Measurements from ENCODE around the gene ARHGEF16.

Gene ARHGEF16

GRCh38 chr1:3468236-3469103 is 14.0 kb downstream of the ARHGEF16 start:
- no peak for DNase-seq (ENCODE audit: low read depth)

DNA sequence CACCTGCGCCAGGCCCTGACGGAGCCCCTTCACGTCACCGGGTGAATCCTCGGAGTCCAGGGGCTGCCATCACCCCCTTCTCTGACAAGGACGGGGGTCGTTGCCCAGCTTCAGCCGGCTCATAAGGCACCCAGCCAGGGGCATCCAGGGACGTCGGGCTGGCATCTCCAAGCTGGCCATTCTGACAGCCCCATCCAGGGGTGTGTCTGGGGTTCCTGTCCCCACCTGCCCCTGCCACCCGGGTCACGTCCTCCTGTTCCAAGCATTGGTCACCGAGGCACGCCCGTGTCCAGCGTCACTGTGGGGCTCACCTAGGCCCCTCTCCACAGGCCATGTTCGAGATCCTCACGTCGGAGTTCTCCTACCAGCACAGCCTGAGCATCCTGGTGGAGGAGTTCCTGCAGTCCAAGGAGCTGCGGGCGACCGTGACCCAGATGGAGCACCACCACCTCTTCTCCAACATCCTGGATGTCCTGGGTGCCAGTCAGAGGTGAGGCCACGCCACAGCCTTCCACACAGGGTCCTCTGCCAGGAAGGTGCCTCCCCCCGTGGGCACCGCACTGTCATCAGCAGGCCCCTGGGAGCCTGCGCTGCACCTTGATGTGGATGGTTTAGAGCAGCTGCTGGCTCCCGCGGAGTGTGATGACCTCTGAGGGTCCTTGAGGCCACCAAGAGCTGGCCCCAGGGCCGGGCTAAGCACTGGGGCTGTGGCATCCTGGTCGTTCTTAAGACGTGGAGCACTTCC is 14.8 kb downstream of the ARHGEF16 start:
- DNase-seq (ENCODE audit: low read depth), result no peak

DNA sequence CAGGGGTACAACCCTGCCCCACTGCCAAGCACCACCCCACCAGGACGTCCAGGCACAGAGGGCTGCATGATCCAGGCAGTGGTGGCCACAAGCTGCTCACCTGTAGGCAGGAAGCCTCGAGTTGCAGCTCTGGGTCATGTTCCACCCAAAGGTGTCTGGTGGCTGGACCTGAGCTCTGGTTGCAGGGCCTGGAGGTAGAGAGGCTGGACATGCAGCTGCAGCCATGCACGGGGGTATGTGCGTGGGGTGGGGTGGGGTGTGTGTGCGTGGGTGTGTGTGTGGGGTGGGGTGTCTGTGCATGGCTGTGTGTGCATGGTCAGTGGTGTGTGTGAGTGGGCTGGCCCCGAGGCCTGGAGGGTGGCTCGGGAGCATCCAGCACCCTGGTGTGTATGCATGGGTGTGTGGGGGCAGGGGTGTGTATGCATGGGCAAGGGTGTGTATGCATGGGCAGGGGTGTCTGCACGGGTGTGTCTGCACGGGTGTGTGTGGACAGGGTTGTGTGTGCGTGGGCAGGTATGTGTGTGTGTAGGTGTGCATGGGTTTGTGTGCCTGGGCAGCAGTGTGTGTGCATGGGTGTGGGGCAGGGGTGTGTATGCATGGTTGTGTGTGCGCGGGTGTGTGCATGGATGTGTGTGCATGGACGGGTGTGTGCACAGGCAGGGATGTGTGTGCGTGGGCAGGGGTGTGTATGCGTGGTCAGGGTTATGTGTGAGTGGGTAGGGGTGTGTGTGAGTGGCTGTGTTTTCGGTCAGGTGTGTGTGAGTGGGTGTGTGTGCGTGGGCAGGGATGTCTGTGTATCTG is 15.6 kb downstream of the ARHGEF16 start:
- DNase-seq (ENCODE audit: low read depth), result no peak

DNA sequence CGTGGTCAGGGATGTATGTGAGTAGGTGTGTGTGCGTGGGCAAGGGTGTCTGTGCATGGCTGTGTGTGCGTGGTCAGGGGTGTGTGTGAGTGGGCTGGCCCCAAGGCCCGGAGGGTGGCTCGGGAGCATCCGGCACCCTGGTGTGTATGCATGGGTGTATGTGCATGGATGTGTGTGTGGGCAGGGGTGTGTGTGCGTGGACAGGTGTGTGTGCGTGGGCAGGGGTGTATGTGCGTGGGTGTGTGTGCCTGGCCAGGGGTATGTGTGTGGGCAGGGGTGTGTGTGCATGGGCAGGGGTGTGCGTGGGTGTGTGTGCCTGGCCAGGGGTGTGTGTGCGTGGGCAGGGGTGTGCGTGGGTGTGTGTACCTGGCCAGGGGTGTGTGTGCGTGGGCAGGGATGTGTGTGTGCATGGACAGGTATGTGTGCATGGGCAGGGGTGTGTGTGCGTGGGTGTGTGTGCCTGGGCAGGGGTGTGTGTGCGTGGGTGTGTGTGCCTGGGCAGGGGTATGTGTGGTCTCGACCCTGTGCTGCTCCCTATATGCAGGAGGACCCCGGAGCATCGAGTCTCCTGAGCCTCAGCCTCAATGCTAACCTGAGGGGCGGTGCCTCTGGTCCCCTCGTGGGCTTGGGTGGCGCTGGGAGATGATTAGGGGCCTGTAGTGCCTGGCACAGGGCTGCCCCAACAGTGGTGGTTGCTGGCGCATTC is 16.3 kb downstream of the ARHGEF16 start:
- DNase-seq (ENCODE audit: low read depth), result no peak

GRCh38 chr1:3471356-3472087 is 17.1 kb downstream of the ARHGEF16 start:
- DNase-seq (ENCODE audit: low read depth), result no peak

DNA sequence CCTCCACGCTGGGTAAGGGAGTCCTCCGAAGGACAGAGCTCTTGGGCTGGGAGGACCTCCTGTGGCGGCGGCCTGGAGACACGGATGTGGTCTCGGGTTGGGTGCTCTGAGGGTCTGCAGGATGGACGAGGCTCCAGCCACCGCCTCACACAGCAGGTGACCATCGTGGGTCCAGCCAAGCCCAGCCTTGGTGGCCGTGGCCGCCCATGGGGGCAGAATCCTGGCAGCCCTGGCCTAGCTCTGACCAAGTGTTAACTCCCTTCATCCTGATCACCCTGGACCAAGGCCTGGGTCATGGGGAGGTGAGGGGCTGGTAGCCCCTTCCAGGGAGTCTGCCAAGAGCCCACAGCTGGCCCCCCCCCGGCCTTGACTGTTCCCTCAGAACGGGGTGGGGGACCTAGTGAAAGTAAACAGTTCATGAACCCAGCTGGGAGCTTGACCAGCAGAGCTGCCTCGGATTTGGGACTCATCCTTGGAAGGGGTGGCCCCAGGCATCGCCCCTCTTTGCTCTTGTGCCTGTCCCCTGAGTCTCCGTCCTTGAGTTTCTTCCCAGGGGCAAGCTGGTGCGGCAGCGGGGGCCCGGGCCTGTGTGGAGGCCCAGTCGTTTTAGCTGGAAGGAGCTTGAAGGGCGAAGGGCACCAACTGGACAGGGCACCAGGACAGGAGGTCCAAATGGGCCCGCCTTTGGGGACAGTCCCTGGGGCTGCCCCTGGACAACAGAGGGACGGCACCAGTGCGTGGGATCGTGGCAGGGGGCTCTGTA is 17.8 kb downstream of the ARHGEF16 start:
- DNase-seq (ENCODE audit: low read depth), result no peak

DNA sequence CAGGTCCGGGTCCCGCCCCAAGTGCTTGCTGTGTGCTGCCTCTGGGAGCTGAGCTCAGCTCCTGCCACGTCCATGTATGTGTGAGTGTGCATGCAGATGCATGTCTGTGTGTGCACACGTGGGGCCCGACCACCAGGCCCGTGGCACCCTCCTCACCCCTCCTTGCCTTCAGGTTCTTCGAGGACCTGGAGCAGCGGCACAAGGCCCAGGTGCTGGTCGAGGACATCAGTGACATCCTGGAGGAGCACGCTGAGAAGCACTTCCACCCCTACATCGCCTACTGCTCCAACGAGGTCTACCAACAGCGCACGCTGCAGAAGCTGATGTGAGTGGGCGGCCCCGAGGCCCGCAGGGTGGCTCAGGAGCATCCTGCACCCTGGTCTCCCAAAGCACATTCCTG is 18.4 kb downstream of the ARHGEF16 start:
- DNase-seq (ENCODE audit: low read depth), result no peak

DNA sequence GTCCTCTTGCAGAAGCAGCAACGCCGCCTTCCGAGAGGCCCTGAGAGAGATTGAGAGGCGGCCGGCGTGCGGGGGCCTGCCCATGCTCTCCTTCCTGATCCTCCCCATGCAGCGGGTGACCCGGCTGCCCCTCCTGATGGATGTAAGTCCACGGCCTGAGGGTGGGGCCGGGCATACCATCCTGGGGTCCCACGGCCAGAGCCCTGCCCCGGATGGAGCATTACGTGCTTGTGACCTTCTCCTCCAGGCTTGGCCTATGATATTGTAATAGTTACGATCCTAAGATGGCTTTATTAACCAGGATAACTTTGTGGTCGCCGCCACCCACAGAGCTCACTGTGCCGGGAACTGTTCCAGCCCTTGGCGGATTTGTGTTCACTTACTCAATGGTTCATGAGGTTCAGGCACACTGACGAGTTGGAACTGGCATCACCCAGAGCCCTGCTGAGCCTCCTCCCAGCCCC is 18.9 kb downstream of the ARHGEF16 start:
- no peak for DNase-seq (ENCODE audit: low read depth)

DNA sequence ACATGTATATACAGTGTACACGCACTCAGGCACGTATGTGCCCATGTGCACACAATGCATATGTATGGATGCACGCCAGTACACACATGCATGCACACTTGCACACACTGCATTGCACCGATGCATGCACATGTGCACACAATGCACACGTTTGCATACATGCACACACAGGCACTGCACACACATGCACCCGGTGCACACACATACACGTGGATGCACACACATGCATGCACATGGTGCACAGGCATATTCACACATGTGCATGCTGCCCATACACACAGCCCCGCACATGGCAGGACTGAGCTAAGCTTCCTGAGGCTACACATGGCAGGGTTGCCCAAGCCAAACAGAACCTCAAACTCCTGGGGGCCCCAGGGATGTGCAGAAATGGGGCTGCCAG is 19.6 kb downstream of the ARHGEF16 start:
- DNase-seq (ENCODE audit: low read depth), result no peak

DNA sequence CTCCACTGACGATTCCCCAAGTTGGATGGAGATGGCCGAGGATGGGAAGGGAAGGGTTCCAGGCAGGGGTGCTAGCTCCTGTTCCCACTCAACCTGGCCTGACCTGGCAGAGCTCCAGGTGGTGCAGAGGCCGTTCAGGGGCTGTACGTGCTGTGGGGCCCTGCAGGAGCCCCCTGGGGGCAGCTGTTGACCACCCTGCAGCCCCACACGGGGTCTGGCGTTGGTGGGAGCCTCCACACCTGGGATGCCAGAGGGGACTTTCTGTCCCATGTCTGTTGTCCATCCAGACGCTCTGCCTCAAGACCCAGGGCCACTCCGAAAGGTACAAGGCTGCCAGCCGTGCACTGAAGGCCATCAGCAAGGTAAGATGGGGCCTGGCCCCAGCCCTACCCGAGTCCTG is 20.0 kb downstream of the ARHGEF16 start:
- DNase-seq (ENCODE audit: low read depth), result no peak

DNA sequence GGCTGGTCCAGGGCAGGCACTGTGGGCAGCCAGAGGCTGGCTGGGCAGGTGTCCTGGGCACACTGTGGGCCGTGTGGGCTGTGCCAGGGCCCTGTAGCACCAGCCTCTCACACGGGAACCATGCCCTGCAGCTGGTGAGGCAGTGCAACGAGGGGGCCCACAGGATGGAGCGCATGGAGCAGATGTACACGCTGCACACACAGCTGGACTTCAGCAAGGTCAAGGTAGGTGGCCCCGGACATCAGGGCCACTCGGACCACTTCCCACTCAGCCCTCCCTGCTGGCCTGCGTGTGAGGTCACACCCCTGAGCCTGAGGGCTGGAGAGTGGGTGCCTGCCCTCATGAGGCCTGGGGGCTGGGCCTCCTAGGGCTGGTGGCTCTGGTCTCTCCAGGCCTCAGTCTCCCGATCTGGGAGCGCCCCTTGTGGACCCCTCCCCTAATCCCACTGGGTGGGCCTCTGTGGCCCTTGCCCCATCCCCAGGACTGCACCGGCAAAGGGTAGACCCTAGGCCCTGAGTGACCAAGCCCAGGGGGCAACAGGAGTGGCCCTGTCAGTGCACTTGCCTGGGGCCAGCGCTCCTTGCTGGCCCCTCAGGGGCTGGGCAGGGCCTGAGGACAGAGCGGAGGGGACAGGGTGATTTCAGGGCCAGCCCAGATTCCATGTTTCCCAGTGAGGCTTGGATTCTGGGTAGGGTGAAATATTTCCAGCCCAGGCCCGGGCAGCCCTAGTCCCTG is 21.5 kb downstream of the ARHGEF16 start:
- no peak for DNase-seq (ENCODE audit: low read depth)

GRCh38 chr1:3476666-3477065 is 22.2 kb downstream of the ARHGEF16 start:
- DNase-seq (ENCODE audit: low read depth), result no peak

GRCh38 chr1:3477241-3477995 is 23.0 kb downstream of the ARHGEF16 start:
- no peak for DNase-seq (ENCODE audit: low read depth)

- DNase-seq (ENCODE audit: low read depth), result no peak
Measured at GRCh38 chr1:3478187-3478586, 23.7 kb downstream of the ARHGEF16 start.

GRCh38 chr1:3479511-3480368 is 25.3 kb downstream of the ARHGEF16 start:
- DNase-seq (ENCODE audit: low read depth), result no peak

DNA sequence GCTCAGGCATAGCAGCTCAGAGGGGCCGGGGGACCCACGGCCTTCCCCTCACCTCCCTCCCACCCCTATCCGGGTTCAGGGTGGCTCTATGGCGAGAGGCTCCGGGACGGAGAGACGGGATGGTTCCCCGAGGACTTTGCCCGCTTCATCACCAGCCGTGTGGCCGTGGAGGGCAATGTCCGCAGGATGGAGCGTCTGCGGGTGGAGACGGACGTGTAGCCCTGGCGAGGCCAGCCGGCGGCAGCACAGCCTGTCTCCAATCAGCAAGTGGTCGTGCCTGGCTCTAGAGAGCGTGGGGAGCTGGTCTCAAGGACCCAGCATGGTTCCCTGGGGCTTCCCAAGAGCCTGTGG is 25.9 kb downstream of the ARHGEF16 start:
- no peak for DNase-seq (ENCODE audit: low read depth)

DNA sequence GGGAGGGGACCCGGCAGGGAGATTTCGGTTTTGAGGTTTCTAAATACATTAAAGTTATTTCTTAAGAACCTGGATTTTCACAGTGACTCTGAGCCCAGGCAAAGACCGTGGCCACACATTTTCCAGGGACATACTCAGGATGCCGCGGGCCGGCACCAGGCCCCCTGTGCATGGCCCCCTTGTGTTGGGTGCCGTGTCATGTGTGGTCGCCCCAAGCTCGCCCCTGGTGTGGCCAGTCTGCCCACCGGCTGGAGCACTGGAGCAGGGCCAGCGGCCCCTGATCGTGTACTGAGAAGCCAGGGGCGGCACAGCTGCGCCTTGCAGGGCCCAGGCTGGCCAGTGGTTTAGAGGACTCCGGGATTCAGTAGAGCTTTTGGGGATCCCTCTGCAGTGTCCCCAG is 26.6 kb downstream of the ARHGEF16 start:
- DNase-seq (ENCODE audit: low read depth), result no peak

DNA sequence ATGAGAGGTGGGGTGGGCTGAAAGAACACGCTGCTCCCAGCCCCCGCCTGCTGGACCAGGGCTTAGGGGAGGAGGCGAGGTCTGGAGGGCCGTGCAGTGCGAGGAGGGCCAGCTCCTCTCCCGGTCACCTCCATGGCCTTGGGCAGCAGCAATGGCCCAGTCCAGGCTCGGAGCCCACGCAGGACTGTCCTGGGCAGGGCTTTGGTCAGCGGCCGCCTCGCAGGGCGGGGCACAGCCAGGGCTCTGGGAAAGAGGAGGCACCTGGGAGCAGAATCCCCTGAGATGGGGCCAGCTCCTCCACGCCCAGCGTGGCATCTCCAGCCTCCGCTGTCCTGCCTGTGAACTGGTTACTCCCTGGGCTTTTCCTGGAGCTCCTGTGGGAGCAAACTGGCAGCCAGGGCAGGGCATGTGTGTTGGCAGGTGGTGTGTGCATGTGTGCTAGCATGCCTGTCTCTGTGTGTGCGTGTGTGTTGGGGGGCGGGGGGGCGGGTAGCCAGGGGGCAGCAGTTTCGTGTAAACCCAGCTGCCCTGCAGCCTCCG is 27.4 kb downstream of the ARHGEF16 start:
- DNase-seq (ENCODE audit: low read depth), result no peak
